Head of caudate nucleus (tissue), 42 donors: ENCODE results near the gene MELK.

Experiments
- DNase-seq, 42 donors: peaks; one replicate each; pipeline versions ENCODE4 v3.0.0 to v3.0.0-alpha.2; 2020 to 2021; ENCODE audit warnings: mixed read lengths in 7 of 42
- intact Hi-C: fragments of 100-400 bp; cut with DNase I; formaldehyde crosslinking; loops from one replicate; pipeline ENCODE4 v1.15.0; 2022

Gene MELK

GRCh38 chr9:36656842-36657241 lies 84.1 kb downstream of the MELK start:
- DNase-seq = no peak
- intact Hi-C loops = no loop called here

GRCh38 chr9:36659500-36659899 lies 86.8 kb downstream of the MELK start:
- DNase-seq = no peak
- intact Hi-C loops = no loop called here

GRCh38 chr9:36664806-36665205 lies 92.1 kb downstream of the MELK start:
- DNase-seq = no peak
- intact Hi-C loops = no loop called here

GRCh38 chr9:36665387-36665786 lies 92.7 kb downstream of the MELK start:
- DNase-seq = no peak
- intact Hi-C loops = no loop called here

GRCh38 chr9:36665921-36666431 lies 93.3 kb downstream of the MELK start:
- no peak for DNase-seq

GRCh38 chr9:36671561-36671960 lies 98.9 kb downstream of the MELK start:
- intact Hi-C loops = no loop called here
- no peak for DNase-seq

More at GRCh38 chr9:36665921-36666431, 93.3 kb downstream of the MELK start:
- intact Hi-C loops = no loop called here

GRCh38 chr9:36676091-36676490 lies 103.4 kb downstream of the MELK start:
- DNase-seq = no peak
- intact Hi-C loops = no loop called here

GRCh38 chr9:36676778-36677485 lies 104.2 kb downstream of the MELK start:
- DNase-seq = peak in 5 of 42 donors; percentile 2 to 40 (median 7)

GRCh38 chr9:36677611-36678010 lies 104.9 kb downstream of the MELK start:
- intact Hi-C loops = no loop called here
- DNase-seq = no peak

More at GRCh38 chr9:36676778-36677485, 104.2 kb downstream of the MELK start:
- intact Hi-C loops = no loop called here

- no peak for DNase-seq
- intact Hi-C loops = no loop called here
Measured at GRCh38 chr9:36679710-36680109, 107.0 kb downstream of the MELK start.

- intact Hi-C loops = no loop called here
- no peak for DNase-seq
Measured at GRCh38 chr9:36686471-36686870, 113.8 kb downstream of the MELK start.

GRCh38 chr9:36690412-36691168 lies 117.9 kb downstream of the MELK start:
- intact Hi-C loops = no loop called here
- no peak for DNase-seq

- intact Hi-C loops = no loop called here
- DNase-seq = no peak
Measured at GRCh38 chr9:36691671-36692070, 119.0 kb downstream of the MELK start.

GRCh38 chr9:36698984-36699383 lies 126.3 kb downstream of the MELK start:
- DNase-seq = no peak
- intact Hi-C loops = no loop called here

- intact Hi-C loops = no loop called here
- DNase-seq = no peak
Measured at GRCh38 chr9:36704148-36704547, 131.5 kb downstream of the MELK start.

GRCh38 chr9:36713515-36714490 lies 141.1 kb downstream of the MELK start:
- no peak for DNase-seq
- intact Hi-C loops = no loop called here

GRCh38 chr9:36716496-36716895 lies 143.8 kb downstream of the MELK start:
- DNase-seq = no peak
- intact Hi-C loops = no loop called here

GRCh38 chr9:36717276-36717675 lies 144.6 kb downstream of the MELK start:
- DNase-seq = no peak
- intact Hi-C loops = no loop called here

GRCh38 chr9:36718612-36719011 lies 145.9 kb downstream of the MELK start:
- DNase-seq = no peak
- intact Hi-C loops = no loop called here
